IMR-90 (cell line): Measurements from ENCODE around the gene ADAMTS9. TPM values are rescaled to one million over a fixed set of nuclear protein-coding genes. Genes with fewer than 3 reads are reported as not detected.

Source experiments
- ATAC-seq: fragments of 200-7000 bp; cut with Tn5 transposase; 2 replicates; pipeline ENCODE4 v1.9.1; 2020; ENCODE audit warnings: low read depth, mild to moderate bottlenecking, moderate library complexity
- BruUV-seq: library from RNA; stranded (reverse); fragments of 400-500 nt; replicated peaks from 2 replicates; lab custom pipeline; 2021; lab: Mats Ljungman, UMichigan
- CTCF ChIA-PET: fragments of 300-600 bp; formaldehyde crosslinking; extraction: SDS; loops from one replicate; lab custom pipeline; 2021; ENCODE audit warnings: antibody characterized with exemption; lab: Yijun Ruan, JAX
- POLR2A ChIA-PET: fragments of 300-600 bp; sonication (Branson Sonifier 250); formaldehyde crosslinking; loops from one replicate; lab custom pipeline; 2022; ENCODE audit warnings: antibody characterized with exemption; ENCODE audit not compliant: unreplicated experiment; lab: Charles Lee
- DNase-seq: peaks from one replicate; pipeline ENCODE4 v3.0.0; 2013
- H2AFZ ChIP-seq: replicated peaks from 2 replicates; pipeline ENCODE3; 2013; ENCODE audit warnings: low read length, mild to moderate bottlenecking; ENCODE audit not compliant: poor library complexity
- H2AK5ac ChIP-seq: 2 replicates; pipeline ENCODE4 v1.6.1; 2013; ENCODE audit warnings: low read depth, low read length, inconsistent platforms
- H2AK9ac ChIP-seq: replicated peaks from 2 replicates; pipeline ENCODE3; 2013; ENCODE audit warnings: mild to moderate bottlenecking, low read depth, low read length, moderate library complexity; ENCODE audit not compliant: poor library complexity
- H2BK120ac ChIP-seq: 2 replicates; pipeline ENCODE4 v1.6.1; 2013; ENCODE audit warnings: low read depth, low read length, inconsistent platforms
- H2BK15ac ChIP-seq: 3 replicates; pipeline ENCODE4 v1.6.1; 2013; ENCODE audit warnings: low read depth, low read length, inconsistent platforms
- H2BK20ac ChIP-seq: 2 replicates; pipeline ENCODE4 v1.6.1; 2013; ENCODE audit warnings: low read depth, mild to moderate bottlenecking, inconsistent platforms, low read length, moderate library complexity
- H2BK5ac ChIP-seq: 2 replicates; pipeline ENCODE4 v1.6.1; 2013; ENCODE audit warnings: mild to moderate bottlenecking, low read depth, low read length, inconsistent platforms; ENCODE audit not compliant: poor library complexity, severe bottlenecking
- H3K14ac ChIP-seq: replicated peaks from 2 replicates; pipeline ENCODE4 v1.6.1; 2013; ENCODE audit warnings: low read depth, low read length, inconsistent platforms
- H3K18ac ChIP-seq: 2 replicates; pipeline ENCODE4 v1.6.1; 2013; ENCODE audit warnings: low read depth, low read length, control low read depth
- H3K23ac ChIP-seq: 2 replicates; pipeline ENCODE4 v1.6.1; 2013; ENCODE audit warnings: low read depth, low read length, inconsistent platforms
- H3K27ac ChIP-seq: 2 replicates; pipeline ENCODE4 v1.5.1; 2013; ENCODE audit warnings: mild to moderate bottlenecking, control low read depth, low read length; ENCODE audit not compliant: insufficient read depth
- H3K27me3 ChIP-seq: 2 replicates; pipeline ENCODE4 v1.6.1; 2013; ENCODE audit warnings: low read length; ENCODE audit not compliant: control insufficient read depth, insufficient read depth
- H3K36me3 ChIP-seq: 2 replicates; pipeline ENCODE4 v1.6.1; 2013; ENCODE audit warnings: low read length, mixed read lengths; ENCODE audit not compliant: control insufficient read depth, insufficient read depth
- H3K4ac ChIP-seq: 2 replicates; pipeline ENCODE4 v1.6.1; 2013; ENCODE audit warnings: low read depth, low read length, inconsistent platforms
- H3K4me1 ChIP-seq: 2 replicates; pipeline ENCODE4 v1.6.1; 2013; ENCODE audit warnings: low read length, mixed read lengths; ENCODE audit not compliant: control insufficient read depth, insufficient read depth
- H3K4me2 ChIP-seq: 2 replicates; pipeline ENCODE4 v1.6.1; 2013; ENCODE audit warnings: low read depth, mild to moderate bottlenecking, control low read depth, low read length, moderate library complexity
- H3K4me3 ChIP-seq: 2 replicates; pipeline ENCODE4 v1.5.1; 2013; ENCODE audit warnings: low read depth, mild to moderate bottlenecking, control low read depth, low read length, moderate library complexity; ENCODE audit not compliant: insufficient read depth
- H3K56ac ChIP-seq: 2 replicates; pipeline ENCODE4 v1.6.1; 2013; ENCODE audit warnings: low read length, inconsistent platforms; ENCODE audit not compliant: insufficient read depth; ENCODE audit errors: extremely low read depth
- H3K79me1 ChIP-seq, 2 experiments: 2 replicates each; pipeline ENCODE4 v1.6.1; 2013; ENCODE audit warnings: low read length in 2 of 2, inconsistent platforms in 1 of 2, low read depth in 1 of 2
- H3K9ac ChIP-seq: 2 replicates; pipeline ENCODE4 v1.6.1; 2013; ENCODE audit warnings: low read depth, low read length, control low read depth
- H3K9me1 ChIP-seq: 2 replicates; pipeline ENCODE4 v1.6.1; 2013; ENCODE audit warnings: low read length, inconsistent platforms; ENCODE audit not compliant: insufficient read depth
- H3K9me3 ChIP-seq: 2 replicates; pipeline ENCODE4 v1.6.1; 2013; ENCODE audit warnings: low read length; ENCODE audit not compliant: control insufficient read depth, insufficient read depth
- H4K20me1 ChIP-seq: 2 replicates; pipeline ENCODE4 v1.6.1; 2013; ENCODE audit warnings: low read length, inconsistent platforms; ENCODE audit not compliant: insufficient read depth
- H4K5ac ChIP-seq: 2 replicates; pipeline ENCODE4 v1.6.1; 2013; ENCODE audit warnings: mild to moderate bottlenecking, low read depth, low read length, control low read depth
- H4K8ac ChIP-seq, 2 experiments: 2 replicates each; pipeline ENCODE4 v1.6.1; 2013; ENCODE audit warnings: low read depth in 2 of 2, low read length in 2 of 2, control low read depth in 1 of 2, inconsistent platforms in 1 of 2
- H4K91ac ChIP-seq: 2 replicates; pipeline ENCODE4 v1.6.1; 2013; ENCODE audit warnings: low read depth, low read length, inconsistent platforms; ENCODE audit not compliant: insufficient read depth
- FOS ChIP-seq: fragments of 150-350 bp; IDR thresholded peaks from 2 replicates; pipeline ENCODE4 v1.6.1; 2016; ENCODE audit warnings: low read depth, low read length
- MAZ ChIP-seq: IDR thresholded peaks from 2 replicates; pipeline ENCODE4 v1.6.1; 2012; ENCODE audit warnings: low read depth, mild to moderate bottlenecking, low read length, improper control_type of control experiment, moderate library complexity, borderline replicate concordance
- MXI1 ChIP-seq: IDR thresholded peaks from 2 replicates; pipeline ENCODE4 v1.6.1; 2012; ENCODE audit warnings: low read depth, mild to moderate bottlenecking, low read length, moderate library complexity, borderline replicate concordance
- NFE2L2 ChIP-seq: fragments of 150-350 bp; IDR thresholded peaks from 2 replicates; pipeline ENCODE4 v1.6.1; 2016; ENCODE audit warnings: low read depth, mild to moderate bottlenecking, low read length
- RAD21 ChIP-seq: IDR thresholded peaks from 2 replicates; pipeline ENCODE4 v1.6.1; 2012; ENCODE audit warnings: low read length, improper control_type of control experiment
- RCOR1 ChIP-seq: IDR thresholded peaks from 2 replicates; pipeline ENCODE4 v1.6.1; 2012; ENCODE audit warnings: mild to moderate bottlenecking, low read length, improper control_type of control experiment; ENCODE audit not compliant: insufficient replicate concordance
- SMC3 ChIP-seq: fragments of 150-350 bp; IDR thresholded peaks from 2 replicates; pipeline ENCODE4 v1.6.1; 2016; ENCODE audit warnings: low read depth, mild to moderate bottlenecking, antibody characterized with exemption, low read length, moderate library complexity
- WGBS, 2 experiments: methylation state at CpG; one replicate each; pipeline versions ENCODE4 v1.1.5 to v1.1.7; 2013; ENCODE audit warnings: missing lambda C conversion rate in 2 of 2; ENCODE audit not compliant: insufficient read length in 1 of 2; ENCODE audit errors: extremely low coverage in 2 of 2; 5-methylcytosine and 5-hydroxymethylcytosine counted together
- dilution Hi-C: fragments of 300-500 bp; cut with HindIII; formaldehyde crosslinking; loops from one replicate; pipeline ENCODE4 v1.14.3; 2018; ENCODE audit warnings: low sequenced_read_pairs; ENCODE audit not compliant: unreplicated experiment
- in situ Hi-C: fragments of 300-500 bp; cut with MboI; formaldehyde crosslinking; loops from 3 replicates; pipeline ENCODE4 v1.14.3; 2019; ENCODE audit warnings: low sequenced_read_pairs, inconsistent platforms, mixed read lengths
- intact Hi-C: fragments of 100-400 bp; cut with micrococcal nuclease; formaldehyde crosslinking; loops from 2 replicates; pipeline ENCODE4 v1.10.0; 2022
- polyA plus RNA-seq, 3 experiments: library from polyadenylated mRNA; depleted of rRNA; stranded (reverse); fragments of >200 nt; gene quantifications; 2 replicates each; pipeline ENCODE4 v1.2.3, GENCODE V29; 2012; ENCODE audit warnings: low replicate concordance in 1 of 3
- total RNA-seq: library from RNA; depleted of rRNA; stranded (reverse); fragments of >200 nt; gene quantifications from 2 replicates; pipeline ENCODE4 v1.2.3, GENCODE V29; 2012

Gene ADAMTS9
- total and polyA plus RNA-seq, 2 of the 4 experiments (the other 2 are of a cell fraction), result 0.55 to 1.1 TPM

DNA sequence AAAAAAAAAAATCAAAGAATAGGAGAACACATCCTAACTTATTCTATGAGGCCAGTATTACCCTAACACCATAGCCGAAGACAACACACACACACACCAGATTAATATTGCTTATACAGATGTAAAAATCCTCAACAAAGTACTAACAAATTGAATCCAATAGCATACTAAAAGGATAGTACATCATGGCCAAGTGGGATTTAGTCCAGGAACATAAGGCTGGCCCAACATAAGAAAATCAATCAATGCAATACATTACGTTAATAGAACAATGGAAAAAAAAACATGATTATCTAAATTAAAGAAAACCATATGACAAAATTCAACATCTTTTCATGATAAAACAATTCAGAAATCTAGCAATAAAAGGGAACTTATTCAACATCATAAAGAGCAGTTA, 79.1 kb downstream of the ADAMTS9 start:
- DNase-seq (no peak), ATAC-seq (no peak)
- Histone ChIP-seq H3K14ac (no peak overlapping the region), H2BK20ac (no peak overlapping the region), H2BK5ac (no peak overlapping the region), H3K79me1 (no peaks in the 10 kb centered on the region), H3K4ac (no peak overlapping the region), H3K27me3 (no peaks in the 10 kb centered on the region), H3K9me1 (no peaks in the 10 kb centered on the region; the same call in 1 of the 2 replicates), H3K4me2 (no peak overlapping the region), H3K56ac (no peak overlapping the region), H3K27ac (no peak overlapping the region), H2AK9ac (no peak overlapping the region), H2AFZ (no peak overlapping the region), H3K36me3 (peaks cover 10% of the 10 kb centered on the region), H4K20me1 (no peaks in the 10 kb centered on the region), H3K9me3 (no peaks in the 10 kb centered on the region), H4K8ac (no peak overlapping the region), H3K18ac (no peak overlapping the region), H2BK120ac (no peak overlapping the region), H2BK15ac (no peak overlapping the region), H2AK5ac (no peak overlapping the region), H4K5ac (no peak overlapping the region), H3K4me3 (no peak overlapping the region), H3K9ac (no peak overlapping the region), H3K23ac (no peak overlapping the region), H4K91ac (no peak overlapping the region), H3K4me1 (peaks cover 3% of the 10 kb centered on the region; the same call in 1 of the 2 replicates)
- CTCF ChIA-PET, result no interaction called here
- in situ Hi-C loops, result no loop called here
- dilution Hi-C loops, result no loop called here
- intact Hi-C loops, result no loop called here
- BruUV-seq, result no TSS peak
- TF ChIP-seq RAD21, result no peak
- no peak for TF ChIP-seq NFE2L2
- TF ChIP-seq SMC3, result no peak
- TF ChIP-seq FOS, result no peak
- TF ChIP-seq RCOR1, result no peak
- TF ChIP-seq MAZ, result no peak
- TF ChIP-seq MXI1, result no peak
- no CpG with 5 or more reads among the region's 2 CpGs for WGBS, 2 experiments
- POLR2A ChIA-PET, result no interaction called here
